Measurements from ENCODE around the gene SETBP1.

DNA sequence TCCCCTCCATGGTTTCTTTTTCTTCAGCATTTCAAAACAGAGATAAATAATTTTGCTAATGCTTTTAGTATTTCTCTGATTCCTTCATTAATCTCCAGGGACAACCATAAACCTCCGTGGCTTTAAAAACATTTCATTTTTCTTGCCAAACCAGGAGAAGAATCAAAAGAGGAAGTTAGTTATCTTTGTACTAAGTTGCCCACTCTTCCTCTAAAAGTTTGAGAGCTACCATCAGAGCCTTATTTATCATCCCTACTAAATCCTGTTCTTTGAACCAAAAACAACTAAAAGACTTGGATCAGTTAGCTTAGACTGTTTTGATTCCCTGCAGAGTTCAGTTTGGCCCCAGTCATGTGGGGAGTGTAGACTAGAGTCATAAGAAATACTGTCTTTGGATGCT lies 208.4 kb downstream of the SETBP1 start:
- TF ChIP-seq, protein P1, sequence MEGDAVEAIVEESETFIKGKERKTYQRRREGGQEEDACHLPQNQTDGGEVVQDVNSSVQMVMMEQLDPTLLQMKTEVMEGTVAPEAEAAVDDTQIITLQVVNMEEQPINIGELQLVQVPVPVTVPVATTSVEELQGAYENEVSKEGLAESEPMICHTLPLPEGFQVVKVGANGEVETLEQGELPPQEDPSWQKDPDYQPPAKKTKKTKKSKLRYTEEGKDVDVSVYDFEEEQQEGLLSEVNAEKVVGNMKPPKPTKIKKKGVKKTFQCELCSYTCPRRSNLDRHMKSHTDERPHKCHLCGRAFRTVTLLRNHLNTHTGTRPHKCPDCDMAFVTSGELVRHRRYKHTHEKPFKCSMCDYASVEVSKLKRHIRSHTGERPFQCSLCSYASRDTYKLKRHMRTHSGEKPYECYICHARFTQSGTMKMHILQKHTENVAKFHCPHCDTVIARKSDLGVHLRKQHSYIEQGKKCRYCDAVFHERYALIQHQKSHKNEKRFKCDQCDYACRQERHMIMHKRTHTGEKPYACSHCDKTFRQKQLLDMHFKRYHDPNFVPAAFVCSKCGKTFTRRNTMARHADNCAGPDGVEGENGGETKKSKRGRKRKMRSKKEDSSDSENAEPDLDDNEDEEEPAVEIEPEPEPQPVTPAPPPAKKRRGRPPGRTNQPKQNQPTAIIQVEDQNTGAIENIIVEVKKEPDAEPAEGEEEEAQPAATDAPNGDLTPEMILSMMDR (IDR thresholded peaks at IDR 0.05): no peak
- TF ChIP-seq POLR2AphosphoS5 (IDR thresholded peaks at IDR 0.05) (no peak), POLR2A (IDR thresholded peaks at IDR 0.05) (no peak)

All from stomach (tissue), 4 donors.